Epidermal melanocyte (primary cell): Measurements from ENCODE around the gene TGFBI.

ENCODE experiments used
- DNase-seq: peaks from one replicate; pipeline ENCODE4 v3.0.0; 2011; ENCODE audit warnings: low spot score; ENCODE audit not compliant: insufficient read length

TGFBI gene

GRCh38 chr5:136087961-136088871 is 59.4 kb downstream of the TGFBI start:
- DNase-seq: no peak

DNA sequence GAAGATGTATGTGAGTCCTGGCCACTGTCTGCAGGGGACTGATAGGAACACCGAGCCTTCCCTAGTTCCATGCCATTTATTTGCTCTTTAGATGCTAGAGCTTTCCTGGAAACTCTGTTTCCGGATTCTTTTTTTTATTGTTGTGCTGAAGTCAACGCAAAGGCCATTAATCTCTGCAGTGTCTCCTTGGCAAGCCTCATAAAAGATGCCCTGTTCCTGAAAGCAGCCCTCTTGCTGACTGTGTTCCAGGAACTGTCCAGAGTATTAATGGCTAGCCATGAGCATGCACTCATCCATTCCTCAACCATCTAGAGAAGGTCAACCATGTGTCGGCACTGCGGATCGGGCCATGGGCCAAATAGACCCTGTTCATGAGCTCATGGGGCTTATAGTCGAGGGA is 61.0 kb downstream of the TGFBI start:
- DNase-seq: no peak

DNA sequence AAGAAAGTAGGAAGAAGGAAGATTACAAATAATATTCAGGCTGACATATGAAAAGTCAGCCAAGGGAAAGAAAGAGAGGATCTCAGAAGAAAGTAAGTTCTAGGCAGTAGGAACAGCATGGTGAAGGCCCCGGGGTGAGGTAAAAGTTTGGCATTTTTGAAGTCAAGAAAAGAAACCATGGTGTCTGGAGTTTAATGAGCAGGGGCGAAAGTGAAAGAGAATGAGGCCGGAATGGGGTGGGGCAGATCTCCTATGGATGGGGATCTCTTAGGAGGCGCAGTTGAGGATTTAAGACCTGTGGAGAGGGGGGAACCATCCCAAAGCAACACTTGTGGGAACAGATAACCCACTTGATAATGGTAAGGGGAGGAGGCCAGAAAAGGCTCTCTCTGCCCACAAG is 61.5 kb downstream of the TGFBI start:
- no peak for DNase-seq

- DNase-seq: no peak
These were observed 65.6 kb downstream of the TGFBI start for GRCh38 chr5:136094189-136094912.

- no peak for DNase-seq
These were observed 66.3 kb downstream of the TGFBI start for GRCh38 chr5:136094913-136095641.

DNA sequence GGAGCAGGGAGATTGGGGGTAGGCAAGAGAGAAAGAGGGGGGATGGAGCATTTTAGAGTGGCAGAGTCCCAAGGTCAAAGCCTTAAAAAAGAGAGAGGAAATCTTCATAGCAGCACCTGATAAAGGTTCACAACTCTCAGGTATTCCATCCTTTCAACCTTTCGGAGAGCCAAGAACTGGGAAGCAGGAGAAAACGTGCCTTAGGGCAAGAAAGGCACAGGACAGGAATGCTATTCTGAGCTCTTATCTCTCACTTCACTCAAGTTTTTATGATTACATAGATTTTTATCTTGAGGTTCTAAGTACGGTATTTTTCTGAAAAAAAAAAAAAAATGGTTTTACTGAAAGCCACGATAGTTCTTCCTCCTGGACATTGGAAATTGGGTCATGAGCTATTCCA is 69.4 kb downstream of the TGFBI start:
- no peak for DNase-seq

DNA sequence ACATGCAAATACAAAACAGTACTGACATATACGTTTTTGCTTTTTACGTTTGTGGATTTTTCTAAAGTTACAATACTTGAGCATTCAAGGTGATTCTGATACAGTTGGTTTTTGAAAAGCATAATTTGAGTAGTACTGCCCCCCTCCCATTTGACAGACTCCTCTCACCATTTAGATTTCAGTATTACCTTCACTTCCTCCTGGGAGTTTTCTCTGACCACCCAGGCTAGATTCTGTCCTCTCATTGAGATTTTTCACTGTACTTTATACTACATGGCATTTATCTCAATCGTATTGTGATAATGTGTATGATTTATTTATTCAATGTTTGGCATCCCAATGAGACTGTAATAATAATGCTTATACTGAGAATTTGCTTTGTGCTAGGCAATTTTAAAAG is 71.1 kb downstream of the TGFBI start:
- DNase-seq: no peak

GRCh38 chr5:136101884-136102283 is 73.1 kb downstream of the TGFBI start:
- no peak for DNase-seq

DNA sequence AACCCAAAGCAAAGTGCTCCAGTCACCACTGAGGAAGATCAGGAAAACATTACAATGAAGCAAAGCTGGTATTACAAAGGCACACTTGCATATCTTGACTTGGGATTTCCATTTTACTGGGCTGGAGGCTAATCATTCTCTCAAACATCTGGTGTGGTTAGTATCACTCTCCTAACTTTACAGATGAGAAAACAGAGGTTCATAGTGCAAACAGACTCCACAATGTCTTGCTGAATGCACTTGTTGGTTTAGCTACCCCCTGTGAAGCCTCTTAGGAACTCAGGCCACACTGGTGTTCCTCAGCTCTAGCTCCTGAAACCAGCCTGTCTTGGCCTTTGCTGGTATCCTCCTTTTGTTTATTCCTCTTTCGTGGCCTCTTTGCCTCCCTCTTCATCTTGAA is 74.3 kb downstream of the TGFBI start:
- no peak for DNase-seq

GRCh38 chr5:136104306-136104965 is 75.6 kb downstream of the TGFBI start:
- DNase-seq: no peak

DNA sequence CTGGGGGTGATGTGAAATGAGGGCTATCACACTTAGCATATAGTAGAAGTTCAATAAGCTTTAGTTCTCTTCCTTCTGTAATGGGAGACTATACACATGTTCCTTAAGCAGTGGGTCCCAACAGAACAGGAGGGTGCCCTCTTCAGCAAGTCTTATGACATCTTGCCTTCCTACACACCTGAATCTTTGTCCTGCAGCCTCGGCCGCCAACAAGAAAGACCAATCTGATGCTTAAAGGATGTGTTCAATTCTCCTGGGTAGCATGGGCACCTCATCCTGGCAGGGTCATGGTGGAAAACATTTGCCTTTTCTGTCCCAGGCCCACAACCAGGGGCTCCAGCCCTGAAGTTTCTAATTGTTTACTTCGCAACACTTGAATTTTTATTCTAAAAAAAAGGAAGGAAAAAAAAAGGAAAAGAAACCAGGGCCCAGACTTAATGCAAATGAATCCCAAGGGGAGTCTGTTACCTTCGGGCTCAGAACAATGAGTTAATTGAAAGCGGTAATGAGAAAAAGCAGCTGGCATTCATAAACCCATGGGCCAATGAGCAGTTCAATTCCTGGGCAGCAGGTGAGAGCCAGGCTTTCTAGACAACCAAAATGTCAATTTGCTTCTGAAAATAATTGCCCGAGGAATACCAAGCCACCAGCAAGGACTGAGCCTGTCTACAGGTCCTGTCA is 77.7 kb downstream of the TGFBI start:
- no peak for DNase-seq

DNA sequence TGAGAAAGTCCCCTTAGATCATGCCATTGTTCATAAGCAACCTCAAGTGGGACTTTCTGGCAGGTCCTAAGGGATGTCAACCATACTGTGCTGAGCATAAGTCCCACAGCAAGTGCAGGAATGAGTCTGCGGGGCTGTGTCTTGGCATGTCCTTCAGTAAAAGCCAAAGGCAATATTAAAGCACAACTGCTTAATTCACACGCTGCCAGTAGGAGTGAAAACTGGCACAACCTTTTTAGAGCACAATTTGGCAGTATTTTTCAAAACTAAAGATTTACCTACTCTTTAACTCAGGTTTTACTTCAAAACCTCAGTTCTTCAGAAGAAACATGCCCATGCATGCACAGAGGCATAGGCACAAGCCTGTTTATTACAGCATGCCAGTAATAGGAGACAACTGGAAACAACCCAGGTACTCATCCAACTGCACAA is 79.4 kb downstream of the TGFBI start:
- no peak for DNase-seq

DNA sequence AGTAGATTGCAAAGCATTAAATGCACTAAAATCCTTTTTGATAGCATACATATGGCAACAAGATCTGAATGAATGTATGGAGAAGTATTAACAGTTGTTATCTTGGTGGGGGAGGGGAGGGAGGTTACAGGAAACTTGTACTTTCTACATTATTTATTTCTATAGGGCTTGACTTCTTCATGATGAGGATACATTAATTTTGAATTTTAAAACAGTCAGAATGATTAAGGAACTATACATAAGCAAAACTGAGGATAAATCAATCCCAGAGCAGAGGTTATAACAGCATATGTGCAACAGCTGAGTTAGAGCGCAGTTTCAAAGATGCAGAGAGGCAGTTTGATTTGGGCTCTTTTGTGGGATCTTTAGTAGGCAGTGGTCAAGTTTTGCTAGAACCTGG is 80.0 kb downstream of the TGFBI start:
- DNase-seq: no peak

DNA sequence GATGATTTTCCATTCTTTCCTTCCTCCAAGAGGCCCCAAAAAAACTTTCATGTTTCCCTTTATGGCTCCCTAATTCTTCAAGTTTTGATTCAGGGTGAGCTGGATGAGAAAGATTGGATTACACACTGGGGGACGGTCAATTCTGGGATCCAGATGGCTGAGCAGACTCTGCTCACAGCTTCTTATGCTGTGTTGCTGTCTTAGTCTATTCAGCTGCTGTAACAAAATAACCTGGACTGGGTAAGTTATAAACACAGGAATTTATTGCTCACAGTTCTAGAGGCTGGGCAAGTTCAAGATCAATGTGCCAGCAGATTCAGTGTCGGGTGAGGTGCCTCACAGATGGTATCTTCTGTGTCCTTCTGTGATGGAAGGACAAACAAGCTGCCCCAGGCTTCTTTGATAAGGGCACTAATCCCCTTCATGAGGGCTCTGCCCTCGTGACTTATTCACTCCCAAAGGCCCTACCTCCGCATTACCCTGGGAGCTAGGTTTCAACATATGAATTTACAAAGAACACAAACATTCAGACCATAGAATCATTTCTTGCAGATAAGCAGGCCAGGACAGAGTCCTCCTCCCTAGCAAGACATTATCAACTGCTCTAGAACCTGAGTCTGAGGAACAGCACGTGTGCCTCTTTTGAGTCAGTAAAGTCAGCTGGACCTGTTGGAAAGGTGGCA is 80.8 kb downstream of the TGFBI start:
- DNase-seq: no peak
